Astrocyte (in vitro differentiated cells and primary cell): ENCODE data around the gene CACNG1. TPM values are rescaled to one million over a fixed set of nuclear protein-coding genes. Genes with fewer than 3 reads are reported as not detected.
"Not testable (repeated sequence)": the region's sequence is repeated elsewhere in the genome, so short reads cannot be mapped to it uniquely, and the experiment has no call there.

ENCODE experiments used
- DNase-seq: peaks from one replicate; pipeline ENCODE4 v3.0.0-alpha.2; 2010; ENCODE audit warnings: low read depth
- FAIRE-seq: peaks from 2 replicates; lab custom pipeline; 2011; peaks lifted over from hg19 to GRCh38; lab: Jason Lieb, UNC
- H2AFZ ChIP-seq: 2 replicates; pipeline ENCODE4 v1.6.0; 2012; ENCODE audit warnings: low read depth, low read length, inconsistent platforms
- H3K27ac ChIP-seq: 2 replicates; pipeline ENCODE4 v1.5.1; 2011; ENCODE audit warnings: low read depth, low read length, inconsistent platforms
- H3K27me3 ChIP-seq: 2 replicates; pipeline ENCODE4 v1.6.0; 2011; ENCODE audit warnings: low read length, inconsistent platforms; ENCODE audit not compliant: insufficient read depth
- H3K36me3 ChIP-seq: 2 replicates; pipeline ENCODE4 v1.5.1; 2011; ENCODE audit warnings: low read length, inconsistent platforms; ENCODE audit not compliant: insufficient read depth
- H3K4me1 ChIP-seq: 2 replicates; pipeline ENCODE4 v1.5.1; 2011; ENCODE audit warnings: low read length, inconsistent platforms; ENCODE audit not compliant: insufficient read depth
- H3K4me2 ChIP-seq: 2 replicates; pipeline ENCODE4 v1.6.0; 2012; ENCODE audit warnings: low read length, inconsistent platforms
- H3K4me3 ChIP-seq: 2 replicates; pipeline ENCODE4 v1.5.1; 2011; ENCODE audit warnings: low read depth, mild to moderate bottlenecking, low read length, inconsistent platforms; ENCODE audit not compliant: insufficient read depth
- H3K79me2 ChIP-seq: 2 replicates; pipeline ENCODE4 v1.6.0; 2012; ENCODE audit warnings: mild to moderate bottlenecking, low read length, inconsistent platforms; ENCODE audit not compliant: insufficient read depth
- H3K9ac ChIP-seq: 2 replicates; pipeline ENCODE4 v1.6.0; 2012; ENCODE audit warnings: mild to moderate bottlenecking, low read length, inconsistent platforms
- H3K9me3 ChIP-seq: 2 replicates; pipeline ENCODE4 v1.5.1; 2012; ENCODE audit warnings: low read depth, mild to moderate bottlenecking, low read length, inconsistent platforms; ENCODE audit not compliant: insufficient read depth
- H4K20me1 ChIP-seq: 2 replicates; pipeline ENCODE4 v1.6.0; 2012; ENCODE audit warnings: low read length, inconsistent platforms; ENCODE audit not compliant: insufficient read depth
- H3K27ac Mint-ChIP-seq: one replicate; pipeline ENCODE4 v1.8.0; 2021; ENCODE audit warnings: mild to moderate bottlenecking, mixed read lengths; ENCODE audit not compliant: unreplicated experiment
- H3K27me3 Mint-ChIP-seq: one replicate; pipeline ENCODE4 v1.8.0; 2021; ENCODE audit warnings: low read depth, mixed read lengths; ENCODE audit not compliant: unreplicated experiment
- H3K36me3 Mint-ChIP-seq: one replicate; pipeline ENCODE4 v1.8.0; 2021; ENCODE audit warnings: low read depth, mixed read lengths; ENCODE audit not compliant: unreplicated experiment
- H3K4me1 Mint-ChIP-seq: one replicate; pipeline ENCODE4 v1.8.0; 2021; ENCODE audit warnings: low read depth, mixed read lengths; ENCODE audit not compliant: unreplicated experiment
- H3K4me3 Mint-ChIP-seq: one replicate; pipeline ENCODE4 v1.8.0; 2021; ENCODE audit warnings: mild to moderate bottlenecking, moderate library complexity, mixed read lengths; ENCODE audit not compliant: unreplicated experiment
- H3K9me3 Mint-ChIP-seq: one replicate; pipeline ENCODE4 v1.8.0; 2021; ENCODE audit warnings: mild to moderate bottlenecking, mixed read lengths; ENCODE audit not compliant: unreplicated experiment
- EZH2 ChIP-seq: IDR thresholded peaks from 2 replicates; pipeline ENCODE4 v1.6.1; 2012; ENCODE audit warnings: mild to moderate bottlenecking, low read length, inconsistent platforms; ENCODE audit not compliant: insufficient read depth
- total RNA-seq: library from RNA; stranded (reverse); gene quantifications from 2 replicates; pipeline ENCODE4 v1.2.1, GENCODE V29; 2021
- TF ChIP-seq, protein P1 (sequence below): IDR thresholded peaks from 2 replicates; pipeline ENCODE4 v1.5.1; 2011; ENCODE audit warnings: low read depth, mild to moderate bottlenecking, inconsistent platforms, low read length, moderate library complexity; ENCODE audit not compliant: insufficient read depth

The CACNG1 gene
- total RNA-seq, 1 donor from 2014 or later = not detected

DNA sequence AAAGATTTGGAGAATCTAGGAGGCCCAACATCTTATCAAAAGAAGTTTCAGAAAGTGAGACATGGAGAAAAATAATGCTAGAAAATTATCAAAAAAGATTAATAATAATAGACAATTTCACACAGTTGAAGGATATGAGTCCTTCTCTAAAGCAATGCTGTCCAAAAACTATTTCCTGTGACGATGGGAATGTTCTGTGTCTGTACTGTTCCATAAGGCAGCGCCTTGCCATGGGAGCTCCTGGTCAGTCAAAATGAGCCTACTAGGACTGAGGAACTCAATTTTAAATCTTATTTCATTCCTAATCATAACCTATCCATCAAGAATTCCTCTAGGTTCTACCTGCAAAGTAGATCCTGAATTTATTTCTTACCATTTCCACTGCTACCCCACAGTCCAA is 49.0 kb downstream of the CACNG1 start:
- Mint-ChIP-seq H3K9me3 (no peaks in the 10 kb centered on the region), H3K27ac (no peak overlapping the region), H3K36me3 (peaks cover 10% of the 10 kb centered on the region), H3K4me1 (peaks cover 13% of the 10 kb centered on the region), H3K4me3 (no peak overlapping the region), H3K27me3 (no peaks in the 10 kb centered on the region)
- Histone ChIP-seq H3K9ac (no peak overlapping the region), H3K79me2 (peaks cover 23% of the 10 kb centered on the region), H3K36me3 (no peaks in the 10 kb centered on the region), H2AFZ (no peak overlapping the region), H3K4me1 (peaks cover 6% of the 10 kb centered on the region), H3K4me3 (no peak overlapping the region), H3K27ac (no peak overlapping the region), H3K4me2 (no peak overlapping the region), H3K9me3 (no peaks in the 10 kb centered on the region), H4K20me1 (peaks cover 12% of the 10 kb centered on the region), H3K27me3 (no peaks in the 10 kb centered on the region)
- no peak for TF ChIP-seq EZH2
- TF ChIP-seq, protein P1, sequence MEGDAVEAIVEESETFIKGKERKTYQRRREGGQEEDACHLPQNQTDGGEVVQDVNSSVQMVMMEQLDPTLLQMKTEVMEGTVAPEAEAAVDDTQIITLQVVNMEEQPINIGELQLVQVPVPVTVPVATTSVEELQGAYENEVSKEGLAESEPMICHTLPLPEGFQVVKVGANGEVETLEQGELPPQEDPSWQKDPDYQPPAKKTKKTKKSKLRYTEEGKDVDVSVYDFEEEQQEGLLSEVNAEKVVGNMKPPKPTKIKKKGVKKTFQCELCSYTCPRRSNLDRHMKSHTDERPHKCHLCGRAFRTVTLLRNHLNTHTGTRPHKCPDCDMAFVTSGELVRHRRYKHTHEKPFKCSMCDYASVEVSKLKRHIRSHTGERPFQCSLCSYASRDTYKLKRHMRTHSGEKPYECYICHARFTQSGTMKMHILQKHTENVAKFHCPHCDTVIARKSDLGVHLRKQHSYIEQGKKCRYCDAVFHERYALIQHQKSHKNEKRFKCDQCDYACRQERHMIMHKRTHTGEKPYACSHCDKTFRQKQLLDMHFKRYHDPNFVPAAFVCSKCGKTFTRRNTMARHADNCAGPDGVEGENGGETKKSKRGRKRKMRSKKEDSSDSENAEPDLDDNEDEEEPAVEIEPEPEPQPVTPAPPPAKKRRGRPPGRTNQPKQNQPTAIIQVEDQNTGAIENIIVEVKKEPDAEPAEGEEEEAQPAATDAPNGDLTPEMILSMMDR = no peak
- DNase-seq (no peak), FAIRE-seq (no peak)

DNA sequence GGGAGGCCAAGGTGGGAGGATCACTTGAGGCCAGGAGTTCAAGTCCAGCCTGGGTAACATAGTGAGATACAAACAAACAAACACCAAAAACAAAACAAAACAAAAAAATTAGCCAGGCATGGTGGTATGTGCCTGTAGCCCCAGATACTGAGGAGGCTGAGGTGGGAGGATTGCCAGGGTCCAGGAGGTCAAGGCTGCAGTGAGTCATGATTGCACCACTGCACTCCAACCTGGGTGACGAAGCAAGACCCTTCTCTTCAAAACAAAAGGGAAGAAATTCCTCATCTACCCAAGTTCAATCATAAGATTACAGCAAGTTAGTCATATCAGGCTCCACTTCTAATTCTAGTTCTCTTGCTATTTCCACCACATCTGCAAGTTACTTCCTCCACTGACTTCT is 50.9 kb downstream of the CACNG1 start:
- not testable (repeated sequence) for H3K4me3 Mint-ChIP-seq, H4K20me1 ChIP-seq, H3K27me3 ChIP-seq, H3K4me1 ChIP-seq, H3K27me3 Mint-ChIP-seq, H3K9me3 ChIP-seq, H3K36me3 ChIP-seq, H3K9me3 Mint-ChIP-seq, FAIRE-seq, H2AFZ ChIP-seq, H3K36me3 Mint-ChIP-seq, H3K27ac Mint-ChIP-seq, H3K4me3 ChIP-seq
- DNase-seq = peak; percentile 78
- Histone ChIP-seq H3K79me2 (peaks cover 27% of the 10 kb centered on the region), H3K4me2 (peak overlapping the region; percentile 39), H3K27ac (peak overlapping the region; percentile 71), H3K9ac (peak overlapping the region; percentile 10)
- peaks cover 16% of the 10 kb centered on the region for H3K4me1 Mint-ChIP-seq

DNA sequence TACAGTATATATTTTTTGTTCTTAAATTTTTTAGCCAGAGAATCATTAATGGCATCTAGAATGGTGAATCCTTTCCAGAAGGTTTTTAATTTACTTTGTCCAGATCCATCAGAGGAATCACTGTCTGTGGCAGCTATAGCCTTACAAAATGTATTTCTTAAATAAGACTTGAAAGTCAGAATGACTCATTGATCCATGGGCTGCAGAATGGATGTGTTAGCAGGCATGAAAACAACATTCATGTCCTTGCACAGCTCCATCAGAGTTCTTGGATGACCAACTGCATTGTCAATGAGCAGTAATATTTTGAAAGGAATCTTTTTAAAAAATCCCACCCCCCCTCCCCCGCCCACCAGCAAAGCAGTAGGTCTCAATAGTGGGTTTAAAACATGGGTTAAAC is 51.4 kb downstream of the CACNG1 start:
- Histone ChIP-seq H3K4me3 (no peak overlapping the region), H3K9me3 (no peaks in the 10 kb centered on the region), H3K9ac (no peak overlapping the region), H3K27me3 (no peaks in the 10 kb centered on the region), H3K4me2 (peak overlapping the region; percentile 39), H3K79me2 (peaks cover 30% of the 10 kb centered on the region), H2AFZ (no peak overlapping the region), H4K20me1 (peaks cover 4% of the 10 kb centered on the region), H3K4me1 (peaks cover 6% of the 10 kb centered on the region), H3K36me3 (no peaks in the 10 kb centered on the region), H3K27ac (peak overlapping the region; percentile 71)
- H3K27me3 Mint-ChIP-seq = no peaks in the 10 kb centered on the region
- FAIRE-seq (no peak), DNase-seq (peak; percentile 52)
- peaks cover 5% of the 10 kb centered on the region for H3K36me3 Mint-ChIP-seq
- no peak for TF ChIP-seq EZH2
- TF ChIP-seq, protein P1 = no peak
- H3K4me1 Mint-ChIP-seq = peaks cover 19% of the 10 kb centered on the region
- no peaks in the 10 kb centered on the region for H3K9me3 Mint-ChIP-seq
- H3K27ac Mint-ChIP-seq = no peak overlapping the region
- H3K4me3 Mint-ChIP-seq = no peak overlapping the region
